H9 (cell line): ENCODE data around the gene SIK2. TPM values are rescaled to one million over a fixed set of nuclear protein-coding genes. Genes with fewer than 3 reads are reported as not detected.

Experiments used
- DNase-seq: peaks from one replicate; pipeline ENCODE4 v3.0.0-alpha.2; 2017
- H2AFZ ChIP-seq: one replicate; pipeline ENCODE4 v1.6.1; 2013; ENCODE audit warnings: mild to moderate bottlenecking, low read length, control low read depth, moderate library complexity
- H2AK5ac ChIP-seq: 2 replicates; pipeline ENCODE4 v1.6.1; 2013; ENCODE audit warnings: low read length, control low read depth, mixed read lengths; ENCODE audit not compliant: insufficient read length
- H2BK120ac ChIP-seq: one replicate; pipeline ENCODE4 v1.6.1; 2013; ENCODE audit warnings: low read depth, mild to moderate bottlenecking, low read length, control low read depth, inconsistent platforms; ENCODE audit not compliant: poor library complexity, severe bottlenecking
- H2BK12ac ChIP-seq: 2 replicates; pipeline ENCODE4 v1.6.1; 2013; ENCODE audit warnings: low read length, control low read depth, mixed read lengths, low read depth; ENCODE audit not compliant: insufficient read length
- H2BK15ac ChIP-seq: 2 replicates; pipeline ENCODE4 v1.6.1; 2013; ENCODE audit warnings: low read depth, low read length, control low read depth
- H2BK20ac ChIP-seq: one replicate; pipeline ENCODE4 v1.6.1; 2013; ENCODE audit warnings: low read depth, mild to moderate bottlenecking, low read length, control low read depth, inconsistent platforms; ENCODE audit not compliant: poor library complexity, severe bottlenecking
- H2BK5ac ChIP-seq: 2 replicates; pipeline ENCODE4 v1.6.1; 2013; ENCODE audit warnings: low read length, control low read depth, mixed read lengths; ENCODE audit not compliant: insufficient read length
- H3K14ac ChIP-seq: 2 replicates; pipeline ENCODE4 v1.6.1; 2013; ENCODE audit warnings: low read length, control low read depth; ENCODE audit not compliant: insufficient read depth
- H3K18ac ChIP-seq: 2 replicates; pipeline ENCODE4 v1.6.1; 2013; ENCODE audit warnings: low read depth, mild to moderate bottlenecking, mixed read lengths, low read length, control low read depth; ENCODE audit not compliant: insufficient read length
- H3K23ac ChIP-seq: 2 replicates; pipeline ENCODE4 v1.6.1; 2013; ENCODE audit warnings: low read length, control low read depth, mixed read lengths, low read depth; ENCODE audit not compliant: insufficient read length
- H3K23me2 ChIP-seq: 2 replicates; pipeline ENCODE4 v1.6.1; 2013; ENCODE audit warnings: low read depth, mild to moderate bottlenecking, mixed read lengths, low read length, control low read depth; ENCODE audit not compliant: insufficient read length, poor library complexity, severe bottlenecking
- H3K27ac ChIP-seq: 2 replicates; pipeline ENCODE4 v1.5.1; 2013; ENCODE audit warnings: low read length, control low read depth, mixed read lengths, low read depth; ENCODE audit not compliant: insufficient read length
- H3K27me3 ChIP-seq: 2 replicates; pipeline ENCODE4 v1.6.1; 2013; ENCODE audit warnings: low read length, control low read depth, inconsistent platforms; ENCODE audit not compliant: insufficient read depth
- H3K4ac ChIP-seq: 2 replicates; pipeline ENCODE4 v1.6.1; 2013; ENCODE audit warnings: low read depth, mild to moderate bottlenecking, control low read depth, inconsistent platforms, low read length, moderate library complexity
- H3K4me1 ChIP-seq: 2 replicates; pipeline ENCODE4 v1.6.1; 2013; ENCODE audit warnings: low read length, control low read depth, inconsistent platforms; ENCODE audit not compliant: insufficient read depth
- H3K4me2 ChIP-seq: 2 replicates; pipeline ENCODE4 v1.6.1; 2013; ENCODE audit warnings: low read length, control low read depth, mixed read lengths; ENCODE audit not compliant: insufficient read length, insufficient read depth
- H3K56ac ChIP-seq: 2 replicates; pipeline ENCODE4 v1.6.1; 2013; ENCODE audit warnings: low read depth, mild to moderate bottlenecking, mixed read lengths, low read length, control low read depth; ENCODE audit not compliant: insufficient read length
- H3K79me1 ChIP-seq: 2 replicates; pipeline ENCODE4 v1.6.1; 2013; ENCODE audit warnings: low read depth, mild to moderate bottlenecking, moderate library complexity, low read length, control low read depth, inconsistent platforms; ENCODE audit not compliant: insufficient read depth, poor library complexity, severe bottlenecking
- H3K79me2 ChIP-seq: 2 replicates; pipeline ENCODE4 v1.6.1; 2013; ENCODE audit warnings: low read length, control low read depth, inconsistent platforms; ENCODE audit not compliant: insufficient read depth
- H3K9ac ChIP-seq: 2 replicates; pipeline ENCODE4 v1.6.1; 2013; ENCODE audit warnings: low read length, control low read depth, mixed read lengths; ENCODE audit not compliant: insufficient read length; ENCODE audit errors: extremely low read depth
- H3K9me3 ChIP-seq: one replicate; pipeline ENCODE4 v1.6.1; 2013; ENCODE audit warnings: low read depth, low read length, inconsistent platforms; ENCODE audit not compliant: control insufficient read depth
- H3T11ph ChIP-seq: one replicate; pipeline ENCODE4 v1.6.1; 2013; ENCODE audit warnings: mild to moderate bottlenecking, low read length, control low read depth, inconsistent platforms
- H4K20me1 ChIP-seq: one replicate; pipeline ENCODE4 v1.6.1; 2013; ENCODE audit not compliant: control insufficient read depth, insufficient read length, insufficient read depth
- H4K5ac ChIP-seq: 2 replicates; pipeline ENCODE4 v1.6.1; 2013; ENCODE audit warnings: low read depth, mild to moderate bottlenecking, mixed read lengths, low read length, control low read depth; ENCODE audit not compliant: insufficient read length
- H4K8ac ChIP-seq: replicated peaks from 2 replicates; pipeline ENCODE4 v1.6.1; 2013; ENCODE audit warnings: low read length, control low read depth, mixed read lengths, low read depth; ENCODE audit not compliant: insufficient read length
- H4K91ac ChIP-seq: 2 replicates; pipeline ENCODE4 v1.6.1; 2013; ENCODE audit warnings: low read depth, mild to moderate bottlenecking, moderate library complexity, mixed read lengths, low read length, control low read depth; ENCODE audit not compliant: insufficient read length
- H3K27ac Mint-ChIP-seq, 3 experiments: 2 replicates in 2 of 3; 3 replicates in 1 of 3; pipeline ENCODE4 v1.8.0; 2020 to 2021; ENCODE audit warnings: mixed read lengths in 3 of 3, mild to moderate bottlenecking in 1 of 3, moderate library complexity in 1 of 3
- H3K27me3 Mint-ChIP-seq: 2 replicates; pipeline ENCODE4 v1.8.0; 2021; ENCODE audit warnings: low read depth, mild to moderate bottlenecking, moderate library complexity, mixed read lengths
- H3K36me3 Mint-ChIP-seq, 3 experiments: 2 replicates in 2 of 3; 3 replicates in 1 of 3; pipeline ENCODE4 v1.8.0; 2020 to 2021; ENCODE audit warnings: low read depth in 3 of 3, mixed read lengths in 3 of 3; ENCODE audit not compliant: insufficient read depth in 1 of 3
- H3K4me1 Mint-ChIP-seq, 2 experiments: 2 replicates each; pipeline ENCODE4 v1.8.0; 2020; ENCODE audit warnings: mixed read lengths in 2 of 2
- H3K4me3 Mint-ChIP-seq, 2 experiments: 2 replicates in 1 of 2; 3 replicates in 1 of 2; pipeline ENCODE4 v1.8.0; 2020 to 2021; ENCODE audit warnings: mild to moderate bottlenecking in 2 of 2, mixed read lengths in 2 of 2, moderate library complexity in 1 of 2
- H3K9me3 Mint-ChIP-seq, 2 experiments: 2 replicates in 1 of 2; 3 replicates in 1 of 2; pipeline ENCODE4 v1.8.0; 2020; ENCODE audit warnings: mild to moderate bottlenecking in 2 of 2, mixed read lengths in 2 of 2, moderate library complexity in 1 of 2
- CTCF ChIP-seq: fragments of 200-600 bp; sonication (generic); conservative IDR thresholded peaks from 3 replicates; pipeline ENCODE4 v1.8.0; 2021; ENCODE audit warnings: antibody characterized with exemption, mild to moderate bottlenecking
- WGBS: extraction: QIAGEN DNeasy Blood & Tissue Kit; methylation state at CpG from one replicate; pipeline ENCODE4 v1.1.7; 2013; ENCODE audit warnings: missing lambda C conversion rate, low lambda C conversion rate, mixed read lengths; ENCODE audit not compliant: insufficient read length; ENCODE audit errors: extremely low coverage; 5-methylcytosine and 5-hydroxymethylcytosine counted together
- total RNA-seq: library from RNA; stranded (reverse); gene quantifications from 2 replicates; pipeline ENCODE4 v1.2.1, GENCODE V29; 2021

SIK2 gene
- total RNA-seq, 1 experiment from 2014 or later, result 7.5 TPM

GRCh38 chr11:111634981-111635705 lies 32.9 kb downstream of the SIK2 start:
- H3K4ac ChIP-seq, result no peak overlapping the region
- no peak overlapping the region for H2BK5ac ChIP-seq
- no peak overlapping the region for H3K14ac ChIP-seq
- no peak overlapping the region for H3K56ac ChIP-seq
- H3K9me3 ChIP-seq, result no peaks in the 10 kb centered on the region
- no peak overlapping the region for H2BK15ac ChIP-seq
- Mint-ChIP-seq H3K36me3 (0 out of 7 replicates have a peak, but pooled peaks cover 0 to 3% (median 0%) of the 10 kb centered on the region in 3 experiments), H3K9me3 (no peaks in the 10 kb centered on the region), H3K27ac (no peak overlapping the region), H3K27me3 (no peaks in the 10 kb centered on the region), H3K4me1 (peaks cover 21 to 24% of the 10 kb centered on the region in 2 experiments), H3K4me3 (no peak overlapping the region)
- H3K79me1 ChIP-seq, result no peaks in the 10 kb centered on the region
- no peak overlapping the region for H3K27ac ChIP-seq
- no peak overlapping the region for H4K8ac ChIP-seq
- no peak overlapping the region for H3K23ac ChIP-seq
- H3K23me2 ChIP-seq, result no peaks in the 10 kb centered on the region
- H3K18ac ChIP-seq, result no peak overlapping the region
- H2AK5ac ChIP-seq, result no peak overlapping the region
- no peak for DNase-seq
- no peaks in the 10 kb centered on the region for H3K27me3 ChIP-seq
- no peaks in the 10 kb centered on the region for H4K20me1 ChIP-seq
- no peak overlapping the region for H3K9ac ChIP-seq
- H2BK12ac ChIP-seq, result no peak overlapping the region
- H3T11ph ChIP-seq, result no peak overlapping the region
- H2AFZ ChIP-seq, result no peak overlapping the region
- no peak for TF ChIP-seq CTCF
- no peak overlapping the region for H3K4me2 ChIP-seq
- no peak overlapping the region for H2BK120ac ChIP-seq
- no peak overlapping the region for H2BK20ac ChIP-seq
- no peak overlapping the region for H4K91ac ChIP-seq
- no peaks in the 10 kb centered on the region for H3K79me2 ChIP-seq
- peaks cover 11% of the 10 kb centered on the region for H3K4me1 ChIP-seq
- WGBS, result no CpG with 5 or more reads among the region's 5 CpGs
- H4K5ac ChIP-seq, result no peak overlapping the region
